Memory B cell (primary cell): ENCODE data around the gene YPEL1.
"Not testable (repeated sequence)": the region's sequence is repeated elsewhere in the genome, so short reads cannot be mapped to it uniquely, and the experiment has no call there.

ENCODE experiments used
- ATAC-seq: fragments of 150-1000 bp; cut with Tn5 transposase; 2 replicates; pipeline ENCODE4 v1.10.0; 2021; ENCODE audit warnings: low read depth, mild to moderate bottlenecking, moderate library complexity
- DNase-seq, 2 donors: peaks; one replicate each; pipeline ENCODE4 v3.0.0; 2022; ENCODE audit warnings: low spot score in 2 of 2
- H3K27ac Mint-ChIP-seq: one replicate; pipeline ENCODE4 v1.8.0; 2022; ENCODE audit warnings: mild to moderate bottlenecking, moderate library complexity, mixed read lengths
- H3K27me3 Mint-ChIP-seq: one replicate; pipeline ENCODE4 v1.8.0; 2022; ENCODE audit warnings: mixed read lengths
- H3K36me3 Mint-ChIP-seq: one replicate; pipeline ENCODE4 v1.8.0; 2022; ENCODE audit warnings: mild to moderate bottlenecking, mixed read lengths
- H3K4me1 Mint-ChIP-seq: one replicate; pipeline ENCODE4 v1.8.0; 2022; ENCODE audit warnings: mixed read lengths
- H3K4me3 Mint-ChIP-seq: one replicate; pipeline ENCODE4 v1.8.0; 2022; ENCODE audit warnings: mild to moderate bottlenecking, moderate library complexity, mixed read lengths
- H3K9me3 Mint-ChIP-seq: one replicate; pipeline ENCODE4 v1.8.0; 2022; ENCODE audit warnings: mixed read lengths

Gene YPEL1

DNA sequence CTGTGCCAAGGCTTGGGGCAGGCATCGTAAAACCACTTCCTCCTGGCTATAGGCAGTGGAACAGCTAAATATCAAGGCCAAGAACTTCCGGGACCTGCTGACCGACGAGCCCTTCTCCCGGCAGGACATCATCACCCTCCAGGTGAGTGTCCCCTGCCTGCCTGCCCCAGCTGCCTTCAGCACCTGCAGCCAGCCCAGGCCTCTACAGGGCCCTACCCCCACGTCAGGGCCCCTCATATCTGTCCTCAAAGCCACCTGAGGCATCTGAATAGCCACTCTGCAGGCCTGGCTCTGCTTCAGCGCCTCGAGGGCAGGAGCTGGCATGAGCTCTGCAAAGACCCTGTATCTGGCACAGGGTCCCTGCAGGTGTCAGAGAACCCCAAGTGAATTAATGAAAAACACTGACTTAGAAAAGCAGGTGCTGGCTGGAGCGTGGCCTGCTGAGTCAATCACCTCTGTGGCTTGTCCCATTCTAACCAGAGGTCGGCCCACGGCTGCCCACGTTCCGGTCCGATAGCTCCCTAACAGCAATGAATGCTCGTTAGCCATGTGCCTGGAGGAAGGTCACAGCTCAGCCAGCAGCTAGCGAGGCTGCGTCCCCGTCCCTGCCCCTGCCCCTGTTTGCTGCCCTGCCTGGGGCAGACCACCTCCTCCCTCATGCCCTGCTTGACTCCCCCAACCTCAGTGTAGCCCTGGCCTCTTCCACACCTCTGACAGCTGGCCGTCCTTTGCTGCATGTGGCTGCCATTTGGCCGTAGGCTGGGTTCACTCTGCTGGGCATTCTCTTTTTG, 53.0 kb downstream of the YPEL1 start:
- no peak for ATAC-seq
- DNase-seq: no peak
- no peaks in the 10 kb centered on the region for H3K9me3 Mint-ChIP-seq
- no peak overlapping the region for H3K27ac Mint-ChIP-seq
- H3K36me3 Mint-ChIP-seq: peaks cover 11% of the 10 kb centered on the region
- no peaks in the 10 kb centered on the region for H3K27me3 Mint-ChIP-seq
- H3K4me3 Mint-ChIP-seq: no peak overlapping the region
- peaks cover 2% of the 10 kb centered on the region for H3K4me1 Mint-ChIP-seq

DNA sequence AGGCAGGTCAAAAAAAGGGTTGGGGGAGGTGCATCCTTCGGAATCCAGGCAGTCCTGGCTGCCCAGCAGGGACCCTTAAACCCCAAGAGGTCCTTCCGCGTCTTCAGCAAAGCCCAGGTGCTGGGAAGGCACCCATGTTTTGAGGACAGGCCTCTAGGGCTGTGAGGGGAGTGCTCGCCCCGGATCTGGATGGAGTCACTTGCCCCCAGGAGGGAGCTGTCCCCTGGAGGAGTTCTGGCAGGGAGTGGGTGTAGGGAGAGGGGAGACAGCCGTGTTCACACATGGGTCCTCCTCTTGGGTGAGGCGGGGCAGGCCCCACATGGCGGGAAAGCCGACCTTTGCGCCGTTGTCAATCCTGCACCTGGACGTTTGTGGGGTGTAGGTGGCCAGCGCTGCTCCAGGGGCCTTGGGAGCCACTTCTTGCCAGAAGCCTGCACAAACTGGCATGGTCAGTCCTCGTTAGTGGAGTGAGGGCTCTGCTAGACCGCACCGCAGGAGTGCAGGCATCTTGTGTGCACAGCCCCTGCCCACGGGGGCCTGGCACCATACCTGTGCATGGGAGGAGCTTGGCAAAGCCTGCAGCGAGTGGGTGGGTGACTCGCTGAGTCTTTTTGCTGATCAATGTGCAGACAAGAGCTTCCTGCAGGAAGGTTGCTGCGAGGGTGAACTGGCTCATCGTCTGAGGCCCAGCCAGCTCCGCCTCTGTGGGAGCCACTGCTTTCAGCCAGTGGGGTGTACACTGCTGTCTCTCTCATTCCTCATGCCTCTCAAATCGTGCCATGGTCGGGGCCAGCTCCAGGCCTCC, 53.8 kb downstream of the YPEL1 start:
- Mint-ChIP-seq H3K9me3 (no peaks in the 10 kb centered on the region), H3K27ac (no peak overlapping the region), H3K4me1 (peaks cover 2% of the 10 kb centered on the region), H3K27me3 (no peaks in the 10 kb centered on the region), H3K4me3 (no peak overlapping the region), H3K36me3 (peaks cover 11% of the 10 kb centered on the region)
- DNase-seq (no peak), ATAC-seq (no peak)

- peaks cover 2% of the 10 kb centered on the region for H3K4me1 Mint-ChIP-seq
- H3K9me3 Mint-ChIP-seq: no peaks in the 10 kb centered on the region
- no peaks in the 10 kb centered on the region for H3K27me3 Mint-ChIP-seq
- H3K4me3 Mint-ChIP-seq: no peak overlapping the region
- no peak overlapping the region for H3K27ac Mint-ChIP-seq
- no peak for ATAC-seq
- DNase-seq: no peak
- H3K36me3 Mint-ChIP-seq: peaks cover 12% of the 10 kb centered on the region
These were observed 54.6 kb downstream of the YPEL1 start for GRCh38 chr22:21680830-21681565.

DNA sequence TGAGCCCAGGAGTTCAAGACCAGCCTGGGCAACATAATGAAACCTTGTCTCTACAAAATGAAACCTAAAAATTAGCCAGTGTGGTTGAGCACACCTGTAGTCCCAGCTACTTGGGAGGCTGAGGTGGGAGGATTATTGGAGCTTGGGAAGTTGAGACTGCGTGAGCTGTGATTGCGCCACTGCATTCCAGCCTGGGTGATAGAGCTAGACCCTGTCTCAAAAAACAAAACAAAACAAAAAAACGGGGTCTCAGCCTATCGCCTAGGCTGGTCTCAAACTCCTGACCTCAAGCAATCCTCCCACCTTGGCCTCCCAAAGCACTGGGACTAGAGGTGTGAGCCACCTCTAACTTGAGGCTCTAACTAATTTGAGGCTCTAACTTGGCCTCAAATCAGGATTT, 56.2 kb downstream of the YPEL1 start:
- ATAC-seq (no peak), DNase-seq (no peak)
- H3K36me3 Mint-ChIP-seq: peaks cover 15% of the 10 kb centered on the region
- H3K4me3 Mint-ChIP-seq: no peak overlapping the region
- H3K9me3 Mint-ChIP-seq: no peaks in the 10 kb centered on the region
- H3K27me3 Mint-ChIP-seq: no peaks in the 10 kb centered on the region
- peaks cover 2% of the 10 kb centered on the region for H3K4me1 Mint-ChIP-seq
- H3K27ac Mint-ChIP-seq: no peak overlapping the region

- not testable (repeated sequence) for H3K27ac Mint-ChIP-seq, H3K9me3 Mint-ChIP-seq, H3K4me3 Mint-ChIP-seq, H3K4me1 Mint-ChIP-seq, ATAC-seq, H3K27me3 Mint-ChIP-seq, DNase-seq
- H3K36me3 Mint-ChIP-seq: peaks cover 19% of the 10 kb centered on the region
These were observed 56.8 kb downstream of the YPEL1 start for GRCh38 chr22:21678842-21679241.

- peaks cover 20% of the 10 kb centered on the region for H3K36me3 Mint-ChIP-seq
- H3K9me3 Mint-ChIP-seq: no peaks in the 10 kb centered on the region
- ATAC-seq: no peak
- H3K27ac Mint-ChIP-seq: no peak overlapping the region
- no peak overlapping the region for H3K4me3 Mint-ChIP-seq
- peaks cover 4% of the 10 kb centered on the region for H3K4me1 Mint-ChIP-seq
- no peaks in the 10 kb centered on the region for H3K27me3 Mint-ChIP-seq
- DNase-seq: no peak
These were observed 57.8 kb downstream of the YPEL1 start for GRCh38 chr22:21677606-21678443.

GRCh38 chr22:21674638-21675245, 60.9 kb downstream of the YPEL1 start:
- no peak overlapping the region for H3K4me3 Mint-ChIP-seq
- no peak overlapping the region for H3K27ac Mint-ChIP-seq
- no peak for ATAC-seq
- H3K27me3 Mint-ChIP-seq: no peaks in the 10 kb centered on the region
- peaks cover 31% of the 10 kb centered on the region for H3K36me3 Mint-ChIP-seq
- H3K4me1 Mint-ChIP-seq: peaks cover 6% of the 10 kb centered on the region
- DNase-seq: no peak
- no peaks in the 10 kb centered on the region for H3K9me3 Mint-ChIP-seq

GRCh38 chr22:21673534-21674321, 61.9 kb downstream of the YPEL1 start:
- Mint-ChIP-seq H3K27me3 (no peaks in the 10 kb centered on the region), H3K27ac (no peak overlapping the region), H3K9me3 (no peaks in the 10 kb centered on the region), H3K4me1 (peaks cover 11% of the 10 kb centered on the region), H3K36me3 (peaks cover 31% of the 10 kb centered on the region), H3K4me3 (no peak overlapping the region)
- no peak for ATAC-seq
- no peak for DNase-seq

GRCh38 chr22:21672107-21672629, 63.4 kb downstream of the YPEL1 start:
- no peak for DNase-seq
- H3K27ac Mint-ChIP-seq: no peak overlapping the region
- ATAC-seq: no peak
- peaks cover 14% of the 10 kb centered on the region for H3K4me1 Mint-ChIP-seq
- H3K27me3 Mint-ChIP-seq: no peaks in the 10 kb centered on the region
- H3K36me3 Mint-ChIP-seq: peaks cover 31% of the 10 kb centered on the region
- H3K4me3 Mint-ChIP-seq: no peak overlapping the region
- H3K9me3 Mint-ChIP-seq: no peaks in the 10 kb centered on the region

- H3K4me3 Mint-ChIP-seq: no peak overlapping the region
- no peaks in the 10 kb centered on the region for H3K9me3 Mint-ChIP-seq
- ATAC-seq (no peak), DNase-seq (no peak)
- peaks cover 15% of the 10 kb centered on the region for H3K36me3 Mint-ChIP-seq
- H3K27me3 Mint-ChIP-seq: no peaks in the 10 kb centered on the region
- H3K4me1 Mint-ChIP-seq: peaks cover 17% of the 10 kb centered on the region
- H3K27ac Mint-ChIP-seq: no peak overlapping the region
These were observed 66.6 kb downstream of the YPEL1 start for GRCh38 chr22:21669026-21669425.

DNA sequence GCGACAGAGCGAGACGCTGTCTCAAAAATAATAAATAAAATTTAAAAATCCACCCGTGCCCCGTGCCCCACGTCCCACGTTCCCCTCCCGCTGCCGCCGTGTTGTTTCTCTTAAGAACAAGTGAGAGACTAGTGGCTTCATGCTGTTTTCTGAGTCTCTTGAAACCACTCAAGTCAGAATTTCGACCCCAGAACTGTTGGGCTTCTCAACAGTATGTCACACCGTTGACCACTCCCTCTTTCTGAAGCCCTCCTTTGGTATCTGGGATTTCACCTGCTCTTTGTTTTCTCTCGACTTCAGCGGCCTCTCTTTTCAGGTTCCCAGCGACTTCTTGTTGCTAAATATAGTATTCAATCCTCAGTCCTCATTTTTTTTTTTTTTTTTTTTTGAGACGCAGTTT, 68.8 kb downstream of the YPEL1 start:
- Mint-ChIP-seq H3K4me1 (peaks cover 15% of the 10 kb centered on the region), H3K27ac (peak overlapping the region; percentile 94), H3K27me3 (no peaks in the 10 kb centered on the region), H3K36me3 (peaks cover 7% of the 10 kb centered on the region), H3K4me3 (peak overlapping the region; percentile 94), H3K9me3 (no peaks in the 10 kb centered on the region)
- DNase-seq (no peak), ATAC-seq (no peak)

- Mint-ChIP-seq H3K27ac (peak overlapping the region; percentile 94), H3K4me1 (peaks cover 12% of the 10 kb centered on the region), H3K36me3 (peaks cover 2% of the 10 kb centered on the region), H3K27me3 (no peaks in the 10 kb centered on the region), H3K4me3 (peak overlapping the region; percentile 94), H3K9me3 (no peaks in the 10 kb centered on the region)
- DNase-seq (no peak), ATAC-seq (no peak)
These were observed 70.3 kb downstream of the YPEL1 start for GRCh38 chr22:21665047-21665851.
